ENCODE measurements around the gene GSTM1. TPM values are rescaled to one million over a fixed set of nuclear protein-coding genes. Genes with fewer than 3 reads are reported as not detected.

GSTM1 gene
- total and polyA plus RNA-seq, 4 donors, result 0.10 to 36.9 TPM; not detected in 2

DNA sequence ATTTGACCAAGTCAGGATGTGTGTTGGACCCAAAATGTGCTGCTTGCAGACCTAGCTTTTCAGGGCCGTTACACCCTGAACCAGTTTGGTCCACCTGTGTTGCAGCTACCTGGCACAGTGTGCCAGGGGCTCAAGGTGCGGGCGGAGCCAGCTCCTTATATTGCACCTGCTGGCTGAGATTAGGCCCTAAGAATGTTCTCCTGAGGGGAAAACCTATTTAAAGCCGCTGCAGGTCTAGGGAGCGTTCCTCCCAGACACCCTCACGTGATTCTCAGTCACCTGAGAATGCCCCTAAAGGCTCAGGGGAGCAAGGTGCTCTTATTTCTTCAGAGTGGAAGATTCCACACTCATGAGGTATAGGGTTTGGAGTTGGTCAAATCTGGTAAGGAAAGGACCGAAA is 41.3 kb downstream of the GSTM1 start:
- H3K4me3 ChIP-seq, result no peak overlapping the region
- H3K4me1 ChIP-seq (ENCODE audit: control insufficient read depth in 5 of 5, insufficient read depth in 5 of 5, low read length in 5 of 5), result no peaks in the 10 kb centered on the region
- H3K27me3 ChIP-seq (ENCODE audit: control insufficient read depth in 3 of 3, insufficient read depth in 3 of 3, low read length in 2 of 3), result no peaks in the 10 kb centered on the region
- no peak overlapping the region for H3K27ac ChIP-seq (ENCODE audit: low read depth in 1 of 2, low read length in 1 of 2)
- TF ChIP-seq, protein P1, sequence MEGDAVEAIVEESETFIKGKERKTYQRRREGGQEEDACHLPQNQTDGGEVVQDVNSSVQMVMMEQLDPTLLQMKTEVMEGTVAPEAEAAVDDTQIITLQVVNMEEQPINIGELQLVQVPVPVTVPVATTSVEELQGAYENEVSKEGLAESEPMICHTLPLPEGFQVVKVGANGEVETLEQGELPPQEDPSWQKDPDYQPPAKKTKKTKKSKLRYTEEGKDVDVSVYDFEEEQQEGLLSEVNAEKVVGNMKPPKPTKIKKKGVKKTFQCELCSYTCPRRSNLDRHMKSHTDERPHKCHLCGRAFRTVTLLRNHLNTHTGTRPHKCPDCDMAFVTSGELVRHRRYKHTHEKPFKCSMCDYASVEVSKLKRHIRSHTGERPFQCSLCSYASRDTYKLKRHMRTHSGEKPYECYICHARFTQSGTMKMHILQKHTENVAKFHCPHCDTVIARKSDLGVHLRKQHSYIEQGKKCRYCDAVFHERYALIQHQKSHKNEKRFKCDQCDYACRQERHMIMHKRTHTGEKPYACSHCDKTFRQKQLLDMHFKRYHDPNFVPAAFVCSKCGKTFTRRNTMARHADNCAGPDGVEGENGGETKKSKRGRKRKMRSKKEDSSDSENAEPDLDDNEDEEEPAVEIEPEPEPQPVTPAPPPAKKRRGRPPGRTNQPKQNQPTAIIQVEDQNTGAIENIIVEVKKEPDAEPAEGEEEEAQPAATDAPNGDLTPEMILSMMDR (IDR thresholded peaks at IDR 0.05; ENCODE audit: control extremely low read depth, extremely low read depth), result no peak
- H3K36me3 ChIP-seq (ENCODE audit: control insufficient read depth in 4 of 4, insufficient read depth in 4 of 4, low read length in 4 of 4), result no peaks in the 10 kb centered on the region
- no peaks in the 10 kb centered on the region for H3K9me3 ChIP-seq (ENCODE audit: control insufficient read depth in 4 of 4, insufficient read depth in 3 of 4, low read length in 3 of 4)
- ATAC-seq (ENCODE audit: insufficient read depth, low FRiP score), result no peak
- peak in 1 of 3 donors; percentile 25 for DNase-seq
- WGBS, 2 donors, result 77 to 85% methylated on average over 7 of the region's 7 CpGs
- no peak overlapping the region for H3K9ac ChIP-seq (ENCODE audit: insufficient read depth in 1 of 2, low read length in 2 of 2)

- Histone ChIP-seq H3K9ac (ENCODE audit: insufficient read depth in 1 of 2, low read length in 2 of 2) (no peak overlapping the region), H3K36me3 (ENCODE audit: control insufficient read depth in 4 of 4, insufficient read depth in 4 of 4, low read length in 4 of 4) (peaks cover 0 to 6% (median 1%) of the 10 kb centered on the region in 4 donors), H3K9me3 (ENCODE audit: control insufficient read depth in 4 of 4, insufficient read depth in 3 of 4, low read length in 3 of 4) (no peaks in the 10 kb centered on the region), H3K27ac (ENCODE audit: low read depth in 1 of 2, low read length in 1 of 2) (no peak overlapping the region), H3K27me3 (ENCODE audit: control insufficient read depth in 3 of 3, insufficient read depth in 3 of 3, low read length in 2 of 3) (no peaks in the 10 kb centered on the region), H3K4me3 (no peak overlapping the region), H3K4me1 (ENCODE audit: control insufficient read depth in 5 of 5, insufficient read depth in 5 of 5, low read length in 5 of 5) (no peaks in the 10 kb centered on the region)
- TF ChIP-seq, protein P1 (IDR thresholded peaks at IDR 0.05; ENCODE audit: control extremely low read depth, extremely low read depth), result no peak
- DNase-seq, result no peak
- 81 to 92% methylated on average over 6 of the region's 6 CpGs for WGBS, 2 donors
- no peak for ATAC-seq (ENCODE audit: insufficient read depth, low FRiP score)
Observed at GRCh38 chr1:109730666-109731065, 43.0 kb downstream of the GSTM1 start.

DNA sequence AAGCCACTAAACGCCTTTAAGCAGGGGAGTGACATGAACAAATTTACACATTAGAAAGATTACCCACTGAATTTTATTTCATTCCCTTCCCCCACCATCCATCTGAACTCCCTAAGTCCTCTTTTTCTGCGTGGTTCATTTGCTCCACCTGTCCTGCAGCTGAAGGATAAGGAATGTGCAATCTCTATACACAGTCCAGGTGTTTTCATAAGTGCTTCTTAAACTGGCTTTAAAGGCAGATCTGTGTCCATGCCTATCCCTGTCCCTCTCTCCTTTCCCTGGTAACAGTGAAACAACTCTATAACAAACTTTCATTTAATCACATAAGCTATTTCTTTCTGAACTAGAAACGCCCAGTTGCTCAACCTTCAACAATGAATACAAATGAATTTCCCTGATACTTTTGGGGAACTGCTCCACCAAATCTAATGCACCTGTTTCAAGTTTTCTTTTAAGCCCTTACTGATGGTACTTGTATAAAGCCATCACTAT is 44.8 kb downstream of the GSTM1 start:
- TF ChIP-seq, protein P1 (IDR thresholded peaks at IDR 0.05; ENCODE audit: control extremely low read depth, extremely low read depth), result no peak
- ATAC-seq (ENCODE audit: insufficient read depth, low FRiP score) (no peak), DNase-seq (no peak)
- Histone ChIP-seq H3K36me3 (ENCODE audit: control insufficient read depth in 4 of 4, insufficient read depth in 4 of 4, low read length in 4 of 4) (peaks cover 0 to 12% (median 8%) of the 10 kb centered on the region in 4 donors), H3K27ac (ENCODE audit: low read depth in 1 of 2, low read length in 1 of 2) (no peak overlapping the region), H3K4me3 (no peak overlapping the region), H3K27me3 (ENCODE audit: control insufficient read depth in 3 of 3, insufficient read depth in 3 of 3, low read length in 2 of 3) (no peaks in the 10 kb centered on the region), H3K9me3 (ENCODE audit: control insufficient read depth in 4 of 4, insufficient read depth in 3 of 4, low read length in 3 of 4) (no peaks in the 10 kb centered on the region), H3K4me1 (ENCODE audit: control insufficient read depth in 5 of 5, insufficient read depth in 5 of 5, low read length in 5 of 5) (no peaks in the 10 kb centered on the region), H3K9ac (ENCODE audit: insufficient read depth in 1 of 2, low read length in 2 of 2) (no peak overlapping the region)
- 66 to 80% methylated on average over 3 of the region's 3 CpGs for WGBS, 2 donors

All from lung (tissue), 12 donors.